CD4-positive, alpha-beta memory T cell (primary cell): Measurements from ENCODE around the gene BICC1. TPM values are rescaled to one million over a fixed set of nuclear protein-coding genes. Genes with fewer than 3 reads are reported as not detected.

Experiments
- CTCF ChIA-PET: fragments of 350-600 bp; sonication (Branson Sonifier 250); formaldehyde crosslinking; loops from one replicate; lab custom pipeline; 2021; ENCODE audit warnings: inconsistent platforms; ENCODE audit not compliant: partially characterized antibody; lab: Charles Lee
- POLR2A ChIA-PET: fragments of 350-600 bp; sonication (Branson Sonifier 250); formaldehyde crosslinking; loops from one replicate; lab custom pipeline; 2021; ENCODE audit not compliant: partially characterized antibody; lab: Charles Lee
- DNase-seq, 5 donors: peaks; one replicate each; pipeline versions ENCODE4 v3.0.0 to v3.0.0-alpha.2; 2020 to 2022; ENCODE audit warnings: mixed read lengths in 1 of 5
- H3K27ac ChIP-seq: one replicate; pipeline ENCODE4 v1.7.0; 2013; ENCODE audit warnings: low read depth, low read length
- H3K27me3 ChIP-seq: 2 replicates; pipeline ENCODE4 v1.7.0; 2013; ENCODE audit warnings: mild to moderate bottlenecking, low read length, moderate library complexity; ENCODE audit not compliant: insufficient read depth
- H3K36me3 ChIP-seq: 2 replicates; pipeline ENCODE4 v1.7.0; 2013; ENCODE audit warnings: mild to moderate bottlenecking, low read length, moderate library complexity; ENCODE audit not compliant: insufficient read depth
- H3K4me1 ChIP-seq: 2 replicates; pipeline ENCODE4 v1.7.0; 2013; ENCODE audit warnings: mild to moderate bottlenecking, low read length, moderate library complexity; ENCODE audit not compliant: insufficient read depth
- H3K4me3 ChIP-seq, 2 donors: one replicate each; pipeline ENCODE4 v1.7.0; 2013; ENCODE audit warnings: low read length in 2 of 2, mild to moderate bottlenecking in 1 of 2
- H3K9me3 ChIP-seq, 2 donors: one replicate each; pipeline ENCODE4 v1.7.0; 2013; ENCODE audit warnings: low read length in 2 of 2, control low read depth in 1 of 2; ENCODE audit not compliant: control insufficient read depth in 1 of 2
- H3K27ac Mint-ChIP-seq, 7 donors: one replicate each; pipeline ENCODE4 v1.8.0; 2020 to 2021; ENCODE audit warnings: mixed read lengths in 7 of 7, mild to moderate bottlenecking in 6 of 7, inconsistent platforms in 3 of 7, moderate library complexity in 3 of 7
- H3K27me3 Mint-ChIP-seq, 2 donors: one replicate each; pipeline ENCODE4 v1.8.0; 2020 to 2021; ENCODE audit warnings: mixed read lengths in 2 of 2
- H3K36me3 Mint-ChIP-seq, 2 donors: one replicate each; pipeline ENCODE4 v1.8.0; 2020 to 2021; ENCODE audit warnings: mixed read lengths in 2 of 2, inconsistent platforms in 1 of 2, mild to moderate bottlenecking in 1 of 2
- H3K4me1 Mint-ChIP-seq, 4 donors: one replicate each; pipeline ENCODE4 v1.8.0; 2020 to 2021; ENCODE audit warnings: mixed read lengths in 4 of 4, mild to moderate bottlenecking in 1 of 4
- H3K4me3 Mint-ChIP-seq, 8 donors: one replicate each; pipeline ENCODE4 v1.8.0; 2020 to 2021; ENCODE audit warnings: mixed read lengths in 8 of 8, mild to moderate bottlenecking in 7 of 8, moderate library complexity in 6 of 8, inconsistent platforms in 3 of 8
- H3K9me3 Mint-ChIP-seq, 8 donors: one replicate each; pipeline ENCODE4 v1.8.0; 2020 to 2021; ENCODE audit warnings: mixed read lengths in 8 of 8, mild to moderate bottlenecking in 5 of 8, inconsistent platforms in 3 of 8, moderate library complexity in 1 of 8
- intact Hi-C: fragments of 100-400 bp; cut with micrococcal nuclease; formaldehyde crosslinking; loops from one replicate; pipeline ENCODE4 v1.15.1; 2023
- polyA plus RNA-seq, 2 donors: library from polyadenylated mRNA; unstranded; fragments of 300-500 nt; fragmentation: Illumina TruSeq; gene quantifications; one replicate each; pipeline ENCODE4 v1.2.3, GENCODE V29; 2021
- total RNA-seq, 2 experiments: library from RNA; stranded (reverse); gene quantifications; one replicate each; pipeline ENCODE4 v1.2.3, GENCODE V29; 2021

Gene BICC1
- total and polyA plus RNA-seq, 4 experiments from 2014 or later = not detected

- no peak overlapping the region for H3K4me3 ChIP-seq
- peaks cover 2 to 11% (median 5%) of the 10 kb centered on the region in 8 donors for H3K9me3 Mint-ChIP-seq
Measured at GRCh38 chr10:58733436-58733835, 220.8 kb downstream of the BICC1 start.

GRCh38 chr10:58734116-58734515 lies 221.4 kb downstream of the BICC1 start:
- Histone ChIP-seq H3K36me3 (no peaks in the 10 kb centered on the region), H3K4me1 (no peaks in the 10 kb centered on the region), H3K27ac (no peak overlapping the region), H3K27me3 (no peaks in the 10 kb centered on the region), H3K4me3 (no peak overlapping the region), H3K9me3 (no peaks in the 10 kb centered on the region)
- Mint-ChIP-seq H3K9me3 (peaks cover 2 to 11% (median 5%) of the 10 kb centered on the region in 8 donors), H3K4me1 (no peaks in the 10 kb centered on the region), H3K4me3 (no peak overlapping the region), H3K27ac (no peak overlapping the region), H3K27me3 (no peaks in the 10 kb centered on the region), H3K36me3 (no peaks in the 10 kb centered on the region)
- POLR2A ChIA-PET = no interaction called here
- no peak for DNase-seq
- CTCF ChIA-PET = no interaction called here
- intact Hi-C loops = no loop called here

More at GRCh38 chr10:58733436-58733835, 220.8 kb downstream of the BICC1 start:
- no peaks in the 10 kb centered on the region for H3K36me3 Mint-ChIP-seq
- no peaks in the 10 kb centered on the region for H3K4me1 ChIP-seq
- no peaks in the 10 kb centered on the region for H3K27me3 Mint-ChIP-seq
- no peaks in the 10 kb centered on the region for H3K27me3 ChIP-seq
- H3K9me3 ChIP-seq = no peaks in the 10 kb centered on the region
- DNase-seq = no peak
- ChIA-PET CTCF (no interaction called here), POLR2A (interaction anchor here (0.6 kb wide), 1 partner anchor 1735 kb away, joined by 4 read pairs; no protein-coding TSS in a partner anchor)
- H3K4me1 Mint-ChIP-seq = no peaks in the 10 kb centered on the region
- H3K36me3 ChIP-seq = no peaks in the 10 kb centered on the region
- H3K4me3 Mint-ChIP-seq = no peak overlapping the region
- no peak overlapping the region for H3K27ac ChIP-seq
- no peak overlapping the region for H3K27ac Mint-ChIP-seq
- intact Hi-C loops = no loop called here

GRCh38 chr10:58734664-58735063 lies 222.0 kb downstream of the BICC1 start:
- CTCF ChIA-PET = no interaction called here

GRCh38 chr10:58735087-58735486 lies 222.4 kb downstream of the BICC1 start:
- Mint-ChIP-seq H3K4me1 (no peaks in the 10 kb centered on the region), H3K4me3 (no peak overlapping the region), H3K27ac (no peak overlapping the region), H3K9me3 (peaks cover 0 to 11% (median 5%) of the 10 kb centered on the region in 8 donors), H3K36me3 (no peaks in the 10 kb centered on the region), H3K27me3 (no peaks in the 10 kb centered on the region)
- no peaks in the 10 kb centered on the region for H3K9me3 ChIP-seq
- no peak overlapping the region for H3K27ac ChIP-seq
- no peaks in the 10 kb centered on the region for H3K36me3 ChIP-seq
- no peaks in the 10 kb centered on the region for H3K4me1 ChIP-seq
- intact Hi-C loops = no loop called here
- ChIA-PET POLR2A (no interaction called here), CTCF (no interaction called here)
- DNase-seq = no peak
- no peak overlapping the region for H3K4me3 ChIP-seq
- H3K27me3 ChIP-seq = no peaks in the 10 kb centered on the region

More at GRCh38 chr10:58734664-58735063, 222.0 kb downstream of the BICC1 start:
- H3K27me3 Mint-ChIP-seq = no peaks in the 10 kb centered on the region
- H3K27ac Mint-ChIP-seq = no peak overlapping the region
- Histone ChIP-seq H3K27me3 (no peaks in the 10 kb centered on the region), H3K4me1 (no peaks in the 10 kb centered on the region), H3K9me3 (no peaks in the 10 kb centered on the region), H3K4me3 (no peak overlapping the region), H3K36me3 (no peaks in the 10 kb centered on the region), H3K27ac (no peak overlapping the region)
- no peaks in the 10 kb centered on the region for H3K36me3 Mint-ChIP-seq
- peaks cover 2 to 11% (median 5%) of the 10 kb centered on the region in 8 donors for H3K9me3 Mint-ChIP-seq
- POLR2A ChIA-PET = no interaction called here
- intact Hi-C loops = no loop called here
- no peak for DNase-seq
- no peaks in the 10 kb centered on the region for H3K4me1 Mint-ChIP-seq
- H3K4me3 Mint-ChIP-seq = no peak overlapping the region

GRCh38 chr10:58740620-58741369 lies 228.1 kb downstream of the BICC1 start:
- Histone ChIP-seq H3K4me3 (no peak overlapping the region), H3K27ac (no peak overlapping the region), H3K36me3 (no peaks in the 10 kb centered on the region), H3K27me3 (no peaks in the 10 kb centered on the region), H3K9me3 (no peaks in the 10 kb centered on the region), H3K4me1 (no peaks in the 10 kb centered on the region)
- DNase-seq = no peak
- ChIA-PET POLR2A (no interaction called here), CTCF (no interaction called here)
- Mint-ChIP-seq H3K4me3 (no peak overlapping the region), H3K36me3 (no peaks in the 10 kb centered on the region), H3K9me3 (peaks cover 0 to 2% (median 0%) of the 10 kb centered on the region in 8 donors), H3K4me1 (no peaks in the 10 kb centered on the region), H3K27ac (no peak overlapping the region), H3K27me3 (peaks cover 2% of the 10 kb centered on the region in 2 donors)
- intact Hi-C loops = no loop called here

GRCh38 chr10:58741673-58742072 lies 229.0 kb downstream of the BICC1 start:
- no peaks in the 10 kb centered on the region for H3K27me3 ChIP-seq
- Mint-ChIP-seq H3K4me1 (no peaks in the 10 kb centered on the region), H3K27ac (no peak overlapping the region), H3K9me3 (peaks cover 0 to 2% (median 0%) of the 10 kb centered on the region in 8 donors), H3K36me3 (no peaks in the 10 kb centered on the region), H3K27me3 (peaks cover 2% of the 10 kb centered on the region in 2 donors), H3K4me3 (no peak overlapping the region)
- H3K9me3 ChIP-seq = no peaks in the 10 kb centered on the region
- no peak for DNase-seq
- H3K4me3 ChIP-seq = no peak overlapping the region
- H3K27ac ChIP-seq = no peak overlapping the region
- intact Hi-C loops = no loop called here
- no peaks in the 10 kb centered on the region for H3K4me1 ChIP-seq
- CTCF ChIA-PET = no interaction called here
- no peaks in the 10 kb centered on the region for H3K36me3 ChIP-seq
- POLR2A ChIA-PET = no interaction called here

- Mint-ChIP-seq H3K4me3 (no peak overlapping the region), H3K27me3 (peaks cover 2% of the 10 kb centered on the region in 2 donors), H3K27ac (no peak overlapping the region), H3K36me3 (no peaks in the 10 kb centered on the region), H3K9me3 (peaks cover 0 to 2% (median 0%) of the 10 kb centered on the region in 8 donors), H3K4me1 (no peaks in the 10 kb centered on the region)
- Histone ChIP-seq H3K9me3 (no peaks in the 10 kb centered on the region), H3K27me3 (no peaks in the 10 kb centered on the region), H3K4me3 (no peak overlapping the region), H3K36me3 (no peaks in the 10 kb centered on the region), H3K4me1 (no peaks in the 10 kb centered on the region), H3K27ac (no peak overlapping the region)
- POLR2A ChIA-PET = no interaction called here
- intact Hi-C loops = no loop called here
- CTCF ChIA-PET = no interaction called here
- no peak for DNase-seq
Measured at GRCh38 chr10:58742141-58742540, 229.5 kb downstream of the BICC1 start.
